Stomach (tissue), 4 donors: ENCODE measurements around the gene ABRAXAS1.

Experiments used
- POLR2A ChIP-seq, 4 donors: fragments of 450-650 bp; IDR thresholded peaks; one replicate each; pipeline ENCODE4 v1.6.1; 2016; ENCODE audit warnings: antibody characterized with exemption in 4 of 4, control low read depth in 2 of 4, mild to moderate bottlenecking in 1 of 4, moderate library complexity in 1 of 4
- TF ChIP-seq, protein P1 (sequence below), 7 experiments: fragments of 450-650 bp in 4 of 7; fragments of 200-600 bp in 3 of 7; sonication (generic) in 3 of 7; IDR thresholded peaks; one replicate each; pipeline ENCODE4 v1.5.1; 2016 to 2019; ENCODE audit warnings: antibody characterized with exemption in 7 of 7, control low read depth in 2 of 7, mild to moderate bottlenecking in 1 of 7

DNA sequence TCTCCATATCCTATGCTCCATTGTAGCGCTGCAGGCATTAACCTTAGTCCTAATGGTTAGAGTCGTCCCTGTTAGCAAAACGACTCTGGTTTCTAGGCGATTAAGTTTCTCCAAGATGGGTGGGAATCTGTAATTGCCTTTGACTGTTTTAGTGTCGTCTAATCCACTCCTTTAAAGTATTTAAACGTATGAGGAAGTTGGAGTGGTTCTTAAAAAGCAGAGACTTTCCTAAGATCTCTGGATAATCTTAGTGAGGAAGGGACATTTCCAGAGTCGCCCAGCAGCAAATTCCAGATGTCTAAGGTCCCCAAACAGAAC is 28.8 kb downstream of the ABRAXAS1 start:
- no peak for TF ChIP-seq POLR2A (IDR thresholded peaks at IDR 0.05)
- TF ChIP-seq, protein P1, sequence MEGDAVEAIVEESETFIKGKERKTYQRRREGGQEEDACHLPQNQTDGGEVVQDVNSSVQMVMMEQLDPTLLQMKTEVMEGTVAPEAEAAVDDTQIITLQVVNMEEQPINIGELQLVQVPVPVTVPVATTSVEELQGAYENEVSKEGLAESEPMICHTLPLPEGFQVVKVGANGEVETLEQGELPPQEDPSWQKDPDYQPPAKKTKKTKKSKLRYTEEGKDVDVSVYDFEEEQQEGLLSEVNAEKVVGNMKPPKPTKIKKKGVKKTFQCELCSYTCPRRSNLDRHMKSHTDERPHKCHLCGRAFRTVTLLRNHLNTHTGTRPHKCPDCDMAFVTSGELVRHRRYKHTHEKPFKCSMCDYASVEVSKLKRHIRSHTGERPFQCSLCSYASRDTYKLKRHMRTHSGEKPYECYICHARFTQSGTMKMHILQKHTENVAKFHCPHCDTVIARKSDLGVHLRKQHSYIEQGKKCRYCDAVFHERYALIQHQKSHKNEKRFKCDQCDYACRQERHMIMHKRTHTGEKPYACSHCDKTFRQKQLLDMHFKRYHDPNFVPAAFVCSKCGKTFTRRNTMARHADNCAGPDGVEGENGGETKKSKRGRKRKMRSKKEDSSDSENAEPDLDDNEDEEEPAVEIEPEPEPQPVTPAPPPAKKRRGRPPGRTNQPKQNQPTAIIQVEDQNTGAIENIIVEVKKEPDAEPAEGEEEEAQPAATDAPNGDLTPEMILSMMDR (IDR thresholded peaks at IDR 0.05), result no peak
